A549 treated with CORT108297 at 1 μM for 4 hours (cell line): ENCODE results near the gene CMTM4. TPM values are rescaled to one million over a fixed set of nuclear protein-coding genes. Genes with fewer than 3 reads are reported as not detected.

ENCODE experiments used
- total RNA-seq: library from RNA; stranded (reverse); fragments of 200-300 nt; extraction: Qiagen RNA extraction; gene quantifications from 5 replicates; pipeline ENCODE4 v1.2.3, GENCODE V29; 2022

The CMTM4 gene
- total RNA-seq: 20.9 to 38.7 TPM (median 31.5 TPM) in 5 replicates

DNA sequence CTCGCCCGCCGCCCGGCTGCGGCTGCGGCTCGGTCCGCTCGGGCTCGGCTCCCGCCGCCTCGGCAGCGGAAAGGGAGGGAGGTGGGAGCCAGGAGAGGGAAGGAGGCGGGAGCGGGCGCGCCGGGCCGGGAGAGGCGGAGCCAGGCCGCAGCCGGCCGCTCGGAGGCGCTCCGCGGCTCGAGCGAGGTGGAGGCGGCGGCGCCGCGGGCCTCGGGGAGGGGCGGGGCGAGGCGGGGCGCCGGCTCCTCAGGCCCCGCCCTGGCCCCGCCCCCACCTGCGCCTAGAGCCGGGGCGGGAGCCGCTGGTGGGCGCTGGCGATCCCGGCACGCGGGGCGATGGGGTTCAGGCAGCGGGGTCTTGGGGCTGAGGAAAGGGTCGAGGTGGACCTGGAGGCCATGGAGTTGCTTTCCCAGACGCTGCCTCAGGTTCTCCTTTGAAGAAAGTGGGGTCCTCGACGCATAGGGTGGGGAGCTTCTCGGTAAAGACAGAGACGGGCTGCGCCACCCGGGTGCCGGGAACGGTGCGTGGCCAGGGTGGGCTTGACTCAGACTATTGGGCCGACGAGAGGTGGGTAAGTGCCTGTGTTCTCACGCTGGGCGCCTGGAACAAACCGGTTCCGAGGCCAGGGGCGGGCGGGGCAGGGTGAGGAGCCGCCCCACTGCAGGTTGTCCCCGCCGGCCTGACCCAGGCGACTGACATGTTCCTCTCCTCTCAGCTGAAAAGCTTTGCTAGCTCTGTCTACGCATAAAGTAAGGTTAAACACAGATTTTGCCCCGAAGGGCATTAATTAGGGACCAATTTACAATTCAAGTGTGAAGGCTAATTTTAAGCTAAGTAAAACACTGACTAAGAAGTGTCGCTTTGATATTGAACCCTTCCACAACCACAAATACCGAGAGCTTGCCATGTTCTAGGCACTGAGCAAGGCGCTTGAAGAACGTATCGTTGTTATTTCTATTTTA lies at the start of gene CMTM4:
CMTM4 (minus strand) TSS at position 75 of the 962 bp plus-strand sequence. CDS start 218 bp downstream, outside the sequence.

DNA sequence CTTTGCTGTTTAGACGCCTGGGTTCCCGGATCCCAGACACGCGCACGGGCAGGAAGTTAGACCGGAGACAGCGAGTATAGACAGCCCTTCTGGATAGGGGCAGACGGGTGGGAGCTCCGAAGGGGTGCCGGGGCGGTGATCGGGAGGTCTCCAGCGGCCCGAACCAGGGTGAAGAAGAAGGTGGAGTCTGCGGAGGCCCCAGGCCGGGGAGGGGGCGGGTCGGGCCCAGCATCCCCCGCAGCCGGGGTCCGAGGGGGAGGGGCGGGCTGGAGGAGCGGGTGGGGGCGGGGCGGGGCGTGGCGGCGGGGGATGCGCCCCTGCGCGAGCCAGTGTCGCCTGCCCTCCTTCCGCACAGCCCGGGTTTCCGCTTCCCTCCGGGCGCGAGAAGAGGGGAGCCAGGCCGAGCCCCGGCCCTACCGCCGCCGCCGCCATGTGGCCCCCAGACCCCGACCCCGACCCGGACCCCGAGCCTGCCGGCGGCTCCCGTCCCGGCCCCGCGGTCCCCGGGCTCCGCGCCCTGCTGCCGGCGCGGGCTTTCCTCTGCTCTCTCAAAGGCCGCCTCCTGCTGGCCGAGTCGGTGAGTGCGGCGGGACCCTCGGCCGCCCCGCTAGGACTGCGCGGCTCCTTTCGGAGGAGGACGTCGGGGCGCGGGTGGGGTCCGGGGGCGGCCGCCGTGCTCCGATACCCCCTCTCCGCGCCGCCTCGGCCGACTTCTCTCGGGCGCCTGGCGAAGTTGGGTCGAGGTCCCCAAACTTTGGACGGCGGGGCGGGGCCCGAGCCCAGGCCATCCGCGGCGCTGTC lies 92.0 kb downstream of the CMTM4 start, which contains the start of gene CMTM3:
CMTM3 (plus strand) TSS at position 329 of the 801 bp plus-strand sequence; CDS start at position 431, 102 bp downstream.

DNA sequence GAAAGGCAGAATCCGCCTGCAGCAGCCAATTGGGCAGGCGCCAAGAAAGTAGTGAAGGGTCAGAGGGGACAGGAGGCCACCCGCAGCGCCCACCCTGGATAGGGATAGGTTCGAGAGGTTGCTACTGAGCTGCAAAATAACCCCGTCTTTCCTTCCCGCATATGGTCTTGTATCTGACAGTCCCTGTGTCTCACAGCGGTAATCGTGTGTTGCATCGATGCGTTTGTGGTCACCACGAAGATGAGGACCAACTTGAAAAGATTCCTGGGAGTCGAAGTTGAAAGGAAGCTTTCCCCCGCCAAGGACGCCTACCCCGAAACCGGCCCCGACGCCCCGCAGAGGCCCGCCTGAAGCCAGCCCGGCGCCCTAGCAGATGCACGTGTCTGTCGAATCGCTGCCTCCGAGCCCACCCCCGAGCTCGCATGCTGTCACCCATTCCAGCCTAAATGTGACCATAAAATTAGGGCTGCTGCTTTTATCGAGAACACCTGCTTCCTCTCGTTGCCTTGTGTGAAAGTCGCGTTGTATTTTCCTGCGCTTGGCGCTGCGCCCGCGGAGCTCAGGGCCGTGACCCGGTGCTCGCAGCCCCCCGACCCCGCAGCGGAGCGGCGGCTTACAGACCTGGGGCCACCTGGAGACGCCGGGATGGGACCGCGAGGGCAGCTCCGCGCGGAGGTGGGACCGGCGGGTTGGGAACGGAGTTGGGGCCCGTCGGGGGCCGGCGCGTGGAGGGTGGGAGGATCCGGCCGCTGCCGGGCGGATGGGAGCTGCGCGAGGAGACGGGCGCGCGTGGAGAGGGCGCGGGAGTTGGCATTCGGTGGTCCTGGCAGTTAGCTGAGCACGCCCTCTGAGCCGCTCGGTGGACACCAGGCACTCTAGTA lies 117.7 kb downstream of the CMTM4 start, which contains the start of gene CMTM2:
CMTM2 (plus strand) TSS at position 813 of the 881 bp plus-strand sequence. CDS start 145 bp downstream, outside the sequence.

DNA sequence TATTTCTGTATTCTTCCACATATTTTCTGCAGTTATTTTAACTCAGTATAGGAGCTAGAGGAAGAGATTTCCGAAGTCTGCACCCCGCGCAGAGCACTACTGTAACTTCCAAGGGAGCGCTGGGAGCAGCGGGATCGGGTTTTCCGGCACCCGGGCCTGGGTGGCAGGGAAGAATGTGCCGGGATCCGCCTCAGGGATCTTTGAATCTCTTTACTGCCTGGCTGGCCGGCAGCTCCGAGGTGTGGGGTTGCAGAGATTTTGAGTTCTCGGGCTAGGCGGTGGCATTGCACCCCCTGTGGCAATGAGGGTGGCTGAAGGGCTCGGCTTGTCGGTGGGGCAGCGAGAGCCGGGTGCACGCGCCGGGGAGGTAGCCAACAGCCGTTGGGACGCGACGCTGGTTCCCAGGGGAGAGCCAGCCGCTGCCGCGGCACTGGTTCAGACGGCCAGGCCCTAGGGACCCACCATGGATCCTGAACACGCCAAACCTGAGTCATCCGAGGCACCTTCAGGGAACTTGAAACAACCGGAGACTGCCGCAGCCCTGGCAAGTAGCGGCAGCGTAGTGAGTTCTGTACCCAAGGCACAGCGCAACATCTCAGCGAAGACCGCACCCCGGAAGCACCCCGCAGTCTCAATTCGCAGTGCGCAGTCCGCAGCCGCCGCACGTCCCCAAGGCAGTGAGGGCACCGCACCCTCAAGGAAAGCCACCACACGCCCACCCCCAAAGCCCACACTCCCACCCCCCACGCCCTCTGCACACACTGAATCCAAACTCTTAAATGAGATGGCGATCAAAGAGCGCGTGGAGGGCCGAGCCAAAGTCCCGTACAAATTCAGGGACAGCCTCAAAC lies 130.3 kb downstream of the CMTM4 start, which contains the start of gene CMTM1:
CMTM1 (plus strand) TSS at position 389 of the 851 bp plus-strand sequence; CDS start at position 464, 75 bp downstream.

Other genes with a start within 250 kb of the CMTM4 start
- 15.4 to 18.2 TPM (median 16.1 TPM) in 5 replicates for gene TK2, start 146.6 kb downstream of the CMTM4 start, total RNA-seq
- 61.7 to 68.7 TPM (median 67.2 TPM) in 5 replicates for gene CKLF, start 144.2 kb downstream of the CMTM4 start, total RNA-seq
- gene CMTM1, start 130.3 kb downstream of the CMTM4 start, total RNA-seq: 0.63 to 1.7 TPM (median 1.2 TPM) in 5 replicates
- not detected in 5 replicates for gene CMTM2, start 117.3 kb downstream of the CMTM4 start, total RNA-seq
- 76.9 to 83.6 TPM (median 82.0 TPM) in 5 replicates for gene CMTM3, start 92.0 kb downstream of the CMTM4 start, total RNA-seq
- gene DYNC1LI2, start 54.9 kb upstream of the CMTM4 start, total RNA-seq: 40.4 to 60.5 TPM (median 52.6 TPM) in 5 replicates
- 0.06 to 0.07 TPM in 2 of 5 replicates, not detected in the others for gene TERB1, start 104.8 kb upstream of the CMTM4 start, total RNA-seq
- gene NAE1, start 134.2 kb upstream of the CMTM4 start, total RNA-seq: 61.5 to 68.8 TPM (median 65.1 TPM) in 5 replicates
- 0.05 to 0.09 TPM (median 0.06 TPM) in 3 of 5 replicates, not detected in the others for gene CA7, start 147.7 kb upstream of the CMTM4 start, total RNA-seq
- gene PDP2, start 183.8 kb upstream of the CMTM4 start, total RNA-seq: 4.3 to 6.1 TPM (median 5.8 TPM) in 5 replicates
- 0.36 to 0.50 TPM (median 0.39 TPM) in 5 replicates for gene CDH16, start 222.1 kb upstream of the CMTM4 start, total RNA-seq
- gene RRAD, start 228.8 kb upstream of the CMTM4 start, total RNA-seq: 7.7 to 19.4 TPM (median 12.3 TPM) in 5 replicates
- gene CIAO2B, start 237.7 kb upstream of the CMTM4 start, total RNA-seq: 123 to 180 TPM (median 173 TPM) in 5 replicates
- 27.6 to 32.7 TPM (median 28.9 TPM) in 5 replicates for gene CES2, start 238.8 kb upstream of the CMTM4 start, total RNA-seq